ENCODE data around the gene NPDC1.

Gene NPDC1

GRCh38 chr9:137070201-137070905 lies 24.4 kb upstream of the NPDC1 start, which contains the start of gene SAPCD2:
TSS of gene SAPCD2 (minus strand) at chr9:137070557. CDS start at chr9:137070460, 97 bp downstream.
- TF ChIP-seq CTCF (IDR thresholded peaks at IDR 0.05; ENCODE audit: poor library complexity, severe bottlenecking) = no peak

DNA sequence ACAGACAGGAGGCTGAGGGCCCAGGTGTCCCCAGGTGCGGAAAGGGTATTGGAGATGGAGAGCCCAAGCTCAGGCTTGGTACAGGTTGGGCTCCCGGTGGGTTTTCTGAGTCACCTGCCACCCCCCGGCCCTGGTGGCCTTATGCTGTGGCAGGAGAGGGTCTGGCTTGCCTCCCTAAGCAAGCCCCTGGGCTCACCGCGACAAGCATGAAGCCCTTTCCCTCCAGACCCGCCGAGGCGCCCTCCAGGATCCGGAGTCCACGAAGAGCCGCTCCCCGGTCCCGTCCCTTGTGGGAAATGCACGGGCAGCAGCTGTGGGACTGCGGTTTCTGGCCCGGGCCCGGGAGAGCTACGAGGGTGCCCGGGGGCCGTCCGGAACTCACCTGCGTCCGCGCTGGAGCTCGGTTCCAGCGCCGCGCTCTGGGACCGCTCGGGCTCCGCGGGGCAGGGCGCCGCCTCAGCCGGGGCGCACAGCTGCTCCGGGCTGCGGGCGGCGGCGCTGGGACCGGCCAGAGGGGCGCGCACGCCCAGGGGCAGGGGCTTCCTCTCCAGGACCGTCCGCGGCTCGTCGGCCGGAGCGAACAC lies 23.6 kb upstream of the NPDC1 start:
- DNase-seq (ENCODE audit: low spot score) = no peak
- peak overlapping the region; percentile 47 for H3K27ac ChIP-seq (ENCODE audit: poor library complexity, severe bottlenecking)

More at GRCh38 chr9:137070201-137070905, 24.4 kb upstream of the NPDC1 start, which contains the start of gene SAPCD2:
- Histone ChIP-seq H3K4me3 (ENCODE audit: severe bottlenecking) (peak within 1 kb of the TSS; percentile 90), H3K27me3 (ENCODE audit: insufficient read depth, poor library complexity, severe bottlenecking) (no peaks in the 10 kb centered on the region), H3K9me3 (ENCODE audit: severe bottlenecking) (no peaks in the 10 kb centered on the region), H3K27ac (ENCODE audit: poor library complexity, severe bottlenecking) (peak within 1 kb of the TSS; percentile 47), H3K4me1 (ENCODE audit: insufficient read depth, poor library complexity, severe bottlenecking) (no peaks in the 10 kb centered on the region), H3K36me3 (ENCODE audit: low read depth) (no peaks in the 10 kb centered on the region)
- DNase-seq (ENCODE audit: low spot score) = peak; percentile 88
- ATAC-seq (ENCODE audit: low read depth) = peak; percentile 76

GRCh38 chr9:137068539-137069507 lies 22.8 kb upstream of the NPDC1 start:
- no peak for TF ChIP-seq CTCF (IDR thresholded peaks at IDR 0.05; ENCODE audit: poor library complexity, severe bottlenecking)
- Histone ChIP-seq H3K27ac (ENCODE audit: poor library complexity, severe bottlenecking) (no peak overlapping the region), H3K4me3 (ENCODE audit: severe bottlenecking) (peak overlapping the region; percentile 90), H3K27me3 (ENCODE audit: insufficient read depth, poor library complexity, severe bottlenecking) (no peaks in the 10 kb centered on the region), H3K9me3 (ENCODE audit: severe bottlenecking) (no peaks in the 10 kb centered on the region), H3K36me3 (ENCODE audit: low read depth) (no peaks in the 10 kb centered on the region), H3K4me1 (ENCODE audit: insufficient read depth, poor library complexity, severe bottlenecking) (no peaks in the 10 kb centered on the region)
- no peak for DNase-seq (ENCODE audit: low spot score)
- no peak for ATAC-seq (ENCODE audit: low read depth)

More for the DNA sequence above, 23.6 kb upstream of the NPDC1 start:
- no peak for TF ChIP-seq CTCF (IDR thresholded peaks at IDR 0.05; ENCODE audit: poor library complexity, severe bottlenecking)
- Histone ChIP-seq H3K4me3 (ENCODE audit: severe bottlenecking) (peak overlapping the region; percentile 90), H3K36me3 (ENCODE audit: low read depth) (no peaks in the 10 kb centered on the region), H3K9me3 (ENCODE audit: severe bottlenecking) (no peaks in the 10 kb centered on the region), H3K4me1 (ENCODE audit: insufficient read depth, poor library complexity, severe bottlenecking) (no peaks in the 10 kb centered on the region), H3K27me3 (ENCODE audit: insufficient read depth, poor library complexity, severe bottlenecking) (no peaks in the 10 kb centered on the region)
- ATAC-seq (ENCODE audit: low read depth) = no peak

DNA sequence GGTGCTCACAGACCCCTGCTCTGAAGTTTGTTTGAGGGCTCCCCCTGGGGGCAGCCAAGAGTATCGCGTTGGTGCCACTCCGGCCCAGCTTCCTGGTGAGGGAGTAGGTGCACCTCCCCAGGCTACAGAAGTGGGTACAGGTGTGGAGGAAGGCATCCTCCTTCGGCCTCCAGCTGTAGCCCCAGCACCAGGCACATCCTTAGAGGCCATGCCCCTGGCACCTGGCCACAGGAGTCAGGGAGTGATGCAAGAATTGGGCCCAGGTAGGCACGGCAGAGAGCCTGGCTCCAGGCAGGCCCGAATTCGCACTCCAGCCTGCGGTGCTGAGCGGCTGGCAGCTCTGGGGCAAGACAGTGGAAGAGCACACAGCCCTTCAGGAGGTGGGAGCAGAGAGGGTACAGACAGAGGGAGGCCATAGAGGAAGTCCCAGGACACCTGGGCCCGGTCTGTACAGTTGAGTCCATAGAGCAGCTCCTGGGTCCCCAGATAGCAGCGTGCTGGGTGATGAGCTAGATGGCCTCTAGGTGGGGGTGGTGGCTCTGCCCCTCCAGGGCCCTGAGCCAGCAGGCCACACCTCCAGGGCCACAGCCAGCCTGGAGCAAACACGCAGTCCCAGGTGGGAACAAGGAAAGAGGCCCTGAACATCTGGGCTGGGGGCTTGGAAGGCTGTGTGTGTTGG lies 22.0 kb upstream of the NPDC1 start:
- Histone ChIP-seq H3K27ac (ENCODE audit: poor library complexity, severe bottlenecking) (no peak overlapping the region), H3K4me1 (ENCODE audit: insufficient read depth, poor library complexity, severe bottlenecking) (no peaks in the 10 kb centered on the region), H3K36me3 (ENCODE audit: low read depth) (no peaks in the 10 kb centered on the region), H3K9me3 (ENCODE audit: severe bottlenecking) (no peaks in the 10 kb centered on the region), H3K4me3 (ENCODE audit: severe bottlenecking) (no peak overlapping the region), H3K27me3 (ENCODE audit: insufficient read depth, poor library complexity, severe bottlenecking) (no peaks in the 10 kb centered on the region)
- no peak for DNase-seq (ENCODE audit: low spot score)
- TF ChIP-seq CTCF (IDR thresholded peaks at IDR 0.05; ENCODE audit: poor library complexity, severe bottlenecking) = peak; percentile 83
- peak; percentile 38 for ATAC-seq (ENCODE audit: low read depth)
